Liver (tissue), 9 donors: ENCODE measurements around the gene TTC39C. TPM values are rescaled to one million over a fixed set of nuclear protein-coding genes. Genes with fewer than 3 reads are reported as not detected.

Experiments used
- DNase-seq: peaks from one replicate; pipeline ENCODE4 v3.0.0-alpha.2; 2017; ENCODE audit warnings: low spot score
- H3K27ac ChIP-seq, 2 donors: one replicate each; pipeline ENCODE4 v1.7.0; 2013; ENCODE audit warnings: inconsistent platforms in 2 of 2, low read length in 2 of 2, control low read depth in 1 of 2, low read depth in 1 of 2, mild to moderate bottlenecking in 1 of 2
- H3K27me3 ChIP-seq, 4 donors: one replicate each; pipeline versions ENCODE4 v1.6.1 to v1.7.0; 2013; ENCODE audit warnings: low read length in 3 of 4, inconsistent platforms in 1 of 4, mild to moderate bottlenecking in 1 of 4, moderate library complexity in 1 of 4; ENCODE audit not compliant: control insufficient read depth in 4 of 4, insufficient read depth in 4 of 4
- H3K36me3 ChIP-seq, 4 donors: one replicate each; pipeline versions ENCODE4 v1.6.1 to v1.7.0; 2013; ENCODE audit warnings: low read length in 3 of 4, mild to moderate bottlenecking in 3 of 4, low read depth in 1 of 4, moderate library complexity in 1 of 4; ENCODE audit not compliant: control insufficient read depth in 4 of 4, insufficient read depth in 3 of 4
- H3K4me1 ChIP-seq, 4 donors: one replicate each; pipeline versions ENCODE4 v1.6.1 to v1.7.0; 2013; ENCODE audit warnings: low read length in 3 of 4, mild to moderate bottlenecking in 3 of 4, moderate library complexity in 1 of 4; ENCODE audit not compliant: control insufficient read depth in 4 of 4, insufficient read depth in 4 of 4
- H3K4me3 ChIP-seq, 3 donors: one replicate each; pipeline versions ENCODE4 v1.6.1 to v1.7.0; 2013; ENCODE audit warnings: low read length in 3 of 3, control low read depth in 1 of 3, low read depth in 1 of 3, mild to moderate bottlenecking in 1 of 3
- H3K9ac ChIP-seq, 2 donors: one replicate each; pipeline ENCODE4 v1.7.0; 2013; ENCODE audit warnings: low read length in 2 of 2, mild to moderate bottlenecking in 2 of 2, moderate library complexity in 2 of 2, control low read depth in 1 of 2, low read depth in 1 of 2
- H3K9me3 ChIP-seq, 4 donors: one replicate each; pipeline versions ENCODE4 v1.6.1 to v1.7.0; 2013; ENCODE audit warnings: low read length in 3 of 4; ENCODE audit not compliant: control insufficient read depth in 4 of 4
- ATF3 ChIP-seq: IDR thresholded peaks from 2 replicates; pipeline ENCODE4 v1.6.1; 2016; ENCODE audit warnings: antibody characterized with exemption
- CTCF ChIP-seq: fragments of 150-350 bp; IDR thresholded peaks from 2 replicates; pipeline ENCODE4 v1.5.1; 2017; ENCODE audit warnings: improper control_type of control experiment, low read depth, low read length; ENCODE audit not compliant: missing input control
- EGR1 ChIP-seq, 2 donors: IDR thresholded peaks; 2 replicates each; pipeline ENCODE4 v1.6.1; 2016 to 2018; ENCODE audit warnings: antibody characterized with exemption in 2 of 2, low read depth in 2 of 2
- FOXA1 ChIP-seq: IDR thresholded peaks from 2 replicates; pipeline ENCODE4 v1.6.1; 2016; ENCODE audit warnings: antibody characterized with exemption
- FOXA2 ChIP-seq: IDR thresholded peaks from 2 replicates; pipeline ENCODE4 v1.6.1; 2016; ENCODE audit warnings: antibody characterized with exemption
- GABPA ChIP-seq, 2 donors: IDR thresholded peaks in 1 of 2; conservative IDR thresholded peaks in 1 of 2; 2 replicates each; pipeline ENCODE4 v1.6.1; 2016; ENCODE audit warnings: antibody characterized with exemption in 2 of 2, mild to moderate bottlenecking in 1 of 2, moderate library complexity in 1 of 2
- HNF4A ChIP-seq, 2 donors: conservative IDR thresholded peaks; 2 replicates each; pipeline ENCODE4 v1.6.1; 2016; ENCODE audit warnings: antibody characterized with exemption in 2 of 2, mild to moderate bottlenecking in 2 of 2
- HNF4G ChIP-seq: IDR thresholded peaks from 2 replicates; pipeline ENCODE4 v1.6.1; 2016; ENCODE audit warnings: antibody characterized with exemption
- JUND ChIP-seq, 2 donors: IDR thresholded peaks; 2 replicates each; pipeline ENCODE4 v1.6.1; 2016; ENCODE audit warnings: antibody characterized with exemption in 2 of 2
- NR2F2 ChIP-seq: IDR thresholded peaks from 2 replicates; pipeline ENCODE4 v1.6.1; 2016; ENCODE audit warnings: antibody characterized with exemption
- RAD21 ChIP-seq, 2 donors: IDR thresholded peaks; 2 replicates each; pipeline ENCODE4 v1.6.1; 2016; ENCODE audit warnings: antibody characterized with exemption in 2 of 2, mild to moderate bottlenecking in 2 of 2
- RXRA ChIP-seq, 2 donors: IDR thresholded peaks; 2 replicates each; pipeline ENCODE4 v1.6.1; 2017 to 2018; ENCODE audit warnings: antibody characterized with exemption in 2 of 2, mild to moderate bottlenecking in 1 of 2
- SP1 ChIP-seq: IDR thresholded peaks from 2 replicates; pipeline ENCODE4 v1.6.1; 2018; ENCODE audit warnings: antibody characterized with exemption, mild to moderate bottlenecking
- TAF1 ChIP-seq: conservative IDR thresholded peaks from 2 replicates; pipeline ENCODE4 v1.6.1; 2016; ENCODE audit warnings: antibody characterized with exemption, mild to moderate bottlenecking
- YY1 ChIP-seq: IDR thresholded peaks from 2 replicates; pipeline ENCODE4 v1.6.1; 2016; ENCODE audit warnings: antibody characterized with exemption, mild to moderate bottlenecking
- ZBTB33 ChIP-seq: IDR thresholded peaks from 2 replicates; pipeline ENCODE4 v1.6.1; 2016; ENCODE audit warnings: antibody characterized with exemption
- WGBS: extraction: QIAGEN DNeasy Blood & Tissue Kit; methylation state at CpG from one replicate; pipeline ENCODE4 v1.1.7; 2013; 5-methylcytosine and 5-hydroxymethylcytosine counted together
- polyA plus RNA-seq, 2 donors: library from polyadenylated mRNA; stranded (reverse) in 1 of 2; unstranded in 1 of 2; fragments of 200-250 nt in 1 of 2; fragments of >200 nt in 1 of 2; fragmentation: Nextera tagmentation in 1 of 2; extraction: Ambion mirVana in 1 of 2; gene quantifications; one replicate each; pipeline versions ENCODE4 v1.2.1 to v1.2.3, GENCODE V29; 2013 to 2015
- total RNA-seq, 2 donors: library from RNA; depleted of rRNA; stranded (reverse); fragments of >200 nt; gene quantifications; one replicate each; pipeline ENCODE4 v1.2.3, GENCODE V29; 2014
- TF ChIP-seq, protein P1 (sequence below): IDR thresholded peaks from 2 replicates; pipeline ENCODE4 v1.6.1; 2016; ENCODE audit warnings: antibody characterized with exemption
- TF ChIP-seq, protein P2 (sequence below): IDR thresholded peaks from 2 replicates; pipeline ENCODE4 v1.6.1; 2016; ENCODE audit warnings: antibody characterized with exemption, mild to moderate bottlenecking
- donor health status: healthy.
- donor health status: healthy.
- donor health status: healthy.
- donor health status: healthy.
- donor health status: healthy.

Gene TTC39C
- total and polyA plus RNA-seq, 4 donors: 22.8 to 55.1 (median 38.6) TPM

- TF ChIP-seq ATF3 (no peak), HNF4A (conservative IDR thresholded peaks at IDR 0.05) (no peak), NR2F2 (no peak), HNF4G (no peak)
- TF ChIP-seq, protein P1, sequence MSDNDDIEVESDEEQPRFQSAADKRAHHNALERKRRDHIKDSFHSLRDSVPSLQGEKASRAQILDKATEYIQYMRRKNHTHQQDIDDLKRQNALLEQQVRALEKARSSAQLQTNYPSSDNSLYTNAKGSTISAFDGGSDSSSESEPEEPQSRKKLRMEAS: no peak
Observed at GRCh38 chr18:24035316-24035715, 20.8 kb downstream of the TTC39C start (continued).

DNA sequence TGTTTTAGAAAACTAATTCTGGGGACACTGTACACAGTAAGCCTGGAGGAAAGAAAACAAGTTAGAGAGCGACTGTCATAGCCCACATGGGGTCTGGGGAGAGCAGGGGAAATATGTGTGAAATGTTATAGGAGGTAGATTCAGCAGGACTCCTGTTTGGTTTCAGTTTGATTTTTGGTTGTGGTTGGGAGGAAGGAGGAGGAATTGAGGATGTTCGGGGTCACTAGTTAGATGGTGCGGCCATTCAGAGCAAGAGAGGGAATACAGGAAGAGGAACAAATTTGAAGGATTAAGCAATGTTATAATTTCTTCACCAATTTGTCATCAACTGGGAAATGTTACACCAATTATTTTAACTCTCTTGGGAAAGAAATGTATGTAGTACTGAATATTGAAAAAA, 25.1 kb downstream of the TTC39C start:
- Histone ChIP-seq H3K27ac (no peak overlapping the region), H3K27me3 (no peaks in the 10 kb centered on the region), H3K36me3 (no peaks in the 10 kb centered on the region), H3K9me3 (no peaks in the 10 kb centered on the region), H3K4me1 (peaks cover 0 to 3% (median 1%) of the 10 kb centered on the region in 4 donors), H3K9ac (no peak overlapping the region), H3K4me3 (no peak overlapping the region)
- DNase-seq: no peak
- WGBS: 93% methylated on average over 3 of the region's 3 CpGs
- TF ChIP-seq TAF1: no peak
- TF ChIP-seq RAD21 (IDR thresholded peaks at IDR 0.05): no peak
- TF ChIP-seq, protein P2, sequence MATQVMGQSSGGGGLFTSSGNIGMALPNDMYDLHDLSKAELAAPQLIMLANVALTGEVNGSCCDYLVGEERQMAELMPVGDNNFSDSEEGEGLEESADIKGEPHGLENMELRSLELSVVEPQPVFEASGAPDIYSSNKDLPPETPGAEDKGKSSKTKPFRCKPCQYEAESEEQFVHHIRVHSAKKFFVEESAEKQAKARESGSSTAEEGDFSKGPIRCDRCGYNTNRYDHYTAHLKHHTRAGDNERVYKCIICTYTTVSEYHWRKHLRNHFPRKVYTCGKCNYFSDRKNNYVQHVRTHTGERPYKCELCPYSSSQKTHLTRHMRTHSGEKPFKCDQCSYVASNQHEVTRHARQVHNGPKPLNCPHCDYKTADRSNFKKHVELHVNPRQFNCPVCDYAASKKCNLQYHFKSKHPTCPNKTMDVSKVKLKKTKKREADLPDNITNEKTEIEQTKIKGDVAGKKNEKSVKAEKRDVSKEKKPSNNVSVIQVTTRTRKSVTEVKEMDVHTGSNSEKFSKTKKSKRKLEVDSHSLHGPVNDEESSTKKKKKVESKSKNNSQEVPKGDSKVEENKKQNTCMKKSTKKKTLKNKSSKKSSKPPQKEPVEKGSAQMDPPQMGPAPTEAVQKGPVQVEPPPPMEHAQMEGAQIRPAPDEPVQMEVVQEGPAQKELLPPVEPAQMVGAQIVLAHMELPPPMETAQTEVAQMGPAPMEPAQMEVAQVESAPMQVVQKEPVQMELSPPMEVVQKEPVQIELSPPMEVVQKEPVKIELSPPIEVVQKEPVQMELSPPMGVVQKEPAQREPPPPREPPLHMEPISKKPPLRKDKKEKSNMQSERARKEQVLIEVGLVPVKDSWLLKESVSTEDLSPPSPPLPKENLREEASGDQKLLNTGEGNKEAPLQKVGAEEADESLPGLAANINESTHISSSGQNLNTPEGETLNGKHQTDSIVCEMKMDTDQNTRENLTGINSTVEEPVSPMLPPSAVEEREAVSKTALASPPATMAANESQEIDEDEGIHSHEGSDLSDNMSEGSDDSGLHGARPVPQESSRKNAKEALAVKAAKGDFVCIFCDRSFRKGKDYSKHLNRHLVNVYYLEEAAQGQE: no peak
- no peak for TF ChIP-seq FOXA2
- TF ChIP-seq NR2F2: no peak
- no peak for TF ChIP-seq SP1
- TF ChIP-seq, protein P1: no peak
- no peak for TF ChIP-seq YY1
- no peak for TF ChIP-seq CTCF
- TF ChIP-seq EGR1 (IDR thresholded peaks at IDR 0.05; ENCODE audit: low read depth in 2 of 2): no peak
- no peak for TF ChIP-seq JUND (IDR thresholded peaks at IDR 0.05)
- TF ChIP-seq ATF3: no peak
- TF ChIP-seq GABPA (IDR thresholded peaks at IDR 0.05 in 1 of 2, conservative IDR thresholded peaks at IDR 0.05 in 1 of 2): no peak
- no peak for TF ChIP-seq ZBTB33
- TF ChIP-seq FOXA1: no peak
- TF ChIP-seq RXRA (IDR thresholded peaks at IDR 0.05): no peak
- no peak for TF ChIP-seq HNF4G
- no peak for TF ChIP-seq HNF4A (conservative IDR thresholded peaks at IDR 0.05)
